Measurements from ENCODE around the gene TOPBP1.

The TOPBP1 gene

GRCh38 chr3:133606342-133606741 lies 55.4 kb downstream of the TOPBP1 start:
- DNase-seq, result no peak

GRCh38 chr3:133600572-133601081 lies 61.1 kb downstream of the TOPBP1 start:
- no peak for DNase-seq

- no peak for DNase-seq
Observed at GRCh38 chr3:133599280-133599679, 62.5 kb downstream of the TOPBP1 start.

- no peak for DNase-seq
Observed at GRCh38 chr3:133598405-133598804, 63.3 kb downstream of the TOPBP1 start.

- DNase-seq, result no peak
Observed at GRCh38 chr3:133595341-133595740, 66.4 kb downstream of the TOPBP1 start.

DNA sequence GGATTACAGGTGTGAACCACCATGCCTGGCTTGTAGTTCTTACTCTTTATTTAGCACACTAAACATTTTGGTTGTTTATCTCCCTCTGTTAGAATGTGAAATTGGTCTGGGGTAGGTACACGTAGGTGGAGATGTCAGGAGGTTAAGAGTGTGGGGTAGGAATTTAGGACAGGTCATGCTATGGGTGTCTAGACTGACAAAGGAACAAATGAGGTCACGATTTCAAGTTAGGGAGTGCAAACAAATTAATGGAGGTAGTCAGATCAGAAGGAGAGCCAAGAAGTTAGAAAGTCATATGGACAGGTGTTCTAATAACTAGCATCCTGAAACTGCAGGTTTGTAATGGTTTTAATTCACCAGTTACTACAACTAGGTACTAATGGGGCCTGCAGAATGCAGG lies 68.5 kb downstream of the TOPBP1 start:
- no peak for DNase-seq

DNA sequence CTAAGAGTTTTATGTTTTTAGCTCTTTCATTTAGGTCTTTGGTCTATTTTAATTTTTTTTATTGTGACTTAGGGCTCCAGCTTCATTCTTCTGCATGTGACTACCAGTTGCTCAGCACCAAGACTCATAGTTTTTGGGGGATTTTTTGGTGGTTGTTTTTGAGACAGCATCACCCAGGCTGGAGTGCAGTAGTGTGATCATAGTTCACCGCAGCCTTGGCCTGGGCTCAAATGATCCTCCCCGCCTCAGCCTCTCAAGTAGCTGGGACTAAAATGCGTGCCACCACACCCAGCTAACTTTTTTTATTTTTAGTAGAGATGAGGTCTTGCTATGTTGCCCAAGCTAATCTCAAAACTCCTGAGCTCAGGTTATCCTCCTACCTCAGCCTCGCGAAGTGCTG lies 68.9 kb downstream of the TOPBP1 start:
- no peak for DNase-seq

DNA sequence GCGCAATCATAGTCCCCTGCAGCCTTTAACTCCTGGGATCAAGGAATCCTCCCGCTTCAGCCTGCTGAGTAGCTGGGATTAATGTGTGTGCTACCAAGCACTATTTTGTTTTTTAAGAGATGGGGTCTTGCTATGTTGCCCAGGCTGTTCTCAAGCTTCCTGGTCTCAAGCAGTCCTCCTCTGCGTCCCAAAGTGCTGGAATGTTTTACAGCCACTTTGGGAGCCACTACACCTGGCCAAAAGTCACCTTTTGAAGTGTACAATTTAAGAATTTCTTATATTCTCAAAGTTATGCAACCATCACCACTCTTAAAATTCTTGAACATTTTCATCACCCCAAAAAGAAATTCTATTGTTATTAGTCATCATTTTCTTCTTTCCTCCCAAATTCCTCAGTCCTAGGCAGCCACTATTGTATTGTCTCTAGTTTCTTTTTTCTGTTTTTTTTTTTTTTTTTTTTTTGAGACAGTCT lies 70.4 kb downstream of the TOPBP1 start:
- no peak for DNase-seq

DNA sequence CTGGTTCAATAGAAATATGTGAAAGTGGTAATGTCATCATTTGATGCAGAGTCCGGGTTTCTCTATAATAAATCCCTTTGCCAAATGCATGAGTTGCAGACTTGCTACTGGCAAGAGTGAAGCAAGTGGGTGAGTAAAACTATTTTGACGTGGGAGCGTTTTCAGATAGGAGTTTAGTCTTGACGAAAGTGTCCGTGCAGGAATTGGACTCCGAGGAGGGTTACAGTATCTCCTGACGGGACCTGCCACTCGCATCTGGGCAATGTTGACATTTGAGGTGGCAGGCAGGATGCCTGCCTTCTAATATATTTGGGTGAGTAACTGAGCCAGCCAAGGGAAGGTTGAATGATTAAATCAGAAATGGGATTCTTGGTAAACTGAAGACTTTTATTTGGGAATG lies 72.2 kb downstream of the TOPBP1 start:
- DNase-seq, result no peak

DNA sequence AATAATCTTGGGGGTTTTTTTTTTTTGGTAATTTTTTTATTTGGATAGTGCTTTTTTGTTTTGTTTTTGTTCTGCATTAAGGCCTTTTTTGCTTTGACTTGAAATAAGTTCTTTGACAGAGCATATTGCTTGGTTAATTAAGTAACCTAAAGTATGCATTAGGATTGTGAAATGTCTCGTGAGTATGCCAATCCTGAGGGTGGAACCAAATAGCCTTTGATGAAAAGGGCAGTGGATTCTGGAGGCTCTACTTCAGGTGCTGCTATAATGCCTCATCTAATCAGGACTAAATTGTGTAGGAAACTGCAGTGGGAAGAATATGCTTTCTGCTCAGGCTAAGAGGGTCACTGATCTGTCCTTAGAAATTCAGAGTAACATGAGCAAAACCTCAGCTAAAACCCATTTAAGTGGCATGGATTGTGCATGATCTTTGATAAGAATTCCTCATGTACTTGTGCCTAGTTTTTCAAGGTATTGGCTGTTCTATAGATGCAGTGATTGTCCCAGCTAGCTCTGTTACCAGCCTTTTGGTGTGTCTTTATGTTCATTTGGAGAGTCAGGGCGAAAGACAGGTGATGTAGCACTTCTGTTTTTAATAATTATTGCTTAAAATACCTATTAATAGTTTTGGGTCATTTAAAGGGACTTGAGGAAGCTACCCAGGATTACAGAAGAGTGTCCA lies 72.8 kb downstream of the TOPBP1 start:
- DNase-seq, result no peak

DNA sequence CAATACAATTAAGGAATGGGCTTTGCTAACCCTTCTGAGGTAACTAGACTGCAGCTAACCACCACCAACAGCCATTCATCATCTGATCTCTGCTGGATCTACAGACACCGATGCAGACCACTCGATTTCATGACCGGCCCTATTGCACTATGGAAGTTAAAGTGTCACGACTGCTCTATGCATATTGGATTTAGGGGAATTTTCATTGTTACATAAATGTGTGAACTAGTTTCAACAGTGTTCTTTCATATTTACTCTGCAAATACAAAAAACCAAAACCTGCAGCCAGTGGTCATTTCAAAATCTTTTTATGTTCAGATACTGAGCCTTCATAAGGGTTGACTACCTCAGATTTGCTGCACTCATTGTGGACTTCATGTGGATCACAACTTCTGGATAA lies 73.7 kb downstream of the TOPBP1 start:
- DNase-seq, result no peak

- no peak for DNase-seq
Observed at GRCh38 chr3:133583396-133583795, 78.3 kb downstream of the TOPBP1 start.

GRCh38 chr3:133578548-133579191 lies 83.1 kb downstream of the TOPBP1 start:
- no peak for DNase-seq

DNA sequence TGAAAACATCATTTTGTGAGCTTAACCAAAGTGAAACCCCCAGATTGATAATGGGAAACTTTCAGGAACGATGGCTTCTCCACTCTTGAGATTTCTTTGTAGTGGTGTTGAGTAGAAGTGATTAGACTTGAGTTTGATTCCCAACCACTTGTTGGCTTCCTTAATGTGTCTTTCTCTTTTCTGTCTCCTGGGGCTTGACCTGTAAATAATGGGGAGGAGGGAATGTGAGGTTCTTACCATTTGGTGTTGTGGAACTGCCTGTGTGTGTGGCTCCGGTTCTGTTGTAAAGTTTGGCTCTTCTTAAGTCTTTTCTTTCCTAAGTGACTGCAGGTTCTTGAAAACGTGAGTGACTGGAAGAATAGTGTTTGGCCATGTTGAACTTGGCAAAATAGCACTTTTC lies 85.6 kb downstream of the TOPBP1 start:
- DNase-seq, result peak in 1 of 2 donors; percentile 23

- DNase-seq, result peak; percentile 24 to 29
Observed at GRCh38 chr3:133575086-133575485, 86.7 kb downstream of the TOPBP1 start.

DNA sequence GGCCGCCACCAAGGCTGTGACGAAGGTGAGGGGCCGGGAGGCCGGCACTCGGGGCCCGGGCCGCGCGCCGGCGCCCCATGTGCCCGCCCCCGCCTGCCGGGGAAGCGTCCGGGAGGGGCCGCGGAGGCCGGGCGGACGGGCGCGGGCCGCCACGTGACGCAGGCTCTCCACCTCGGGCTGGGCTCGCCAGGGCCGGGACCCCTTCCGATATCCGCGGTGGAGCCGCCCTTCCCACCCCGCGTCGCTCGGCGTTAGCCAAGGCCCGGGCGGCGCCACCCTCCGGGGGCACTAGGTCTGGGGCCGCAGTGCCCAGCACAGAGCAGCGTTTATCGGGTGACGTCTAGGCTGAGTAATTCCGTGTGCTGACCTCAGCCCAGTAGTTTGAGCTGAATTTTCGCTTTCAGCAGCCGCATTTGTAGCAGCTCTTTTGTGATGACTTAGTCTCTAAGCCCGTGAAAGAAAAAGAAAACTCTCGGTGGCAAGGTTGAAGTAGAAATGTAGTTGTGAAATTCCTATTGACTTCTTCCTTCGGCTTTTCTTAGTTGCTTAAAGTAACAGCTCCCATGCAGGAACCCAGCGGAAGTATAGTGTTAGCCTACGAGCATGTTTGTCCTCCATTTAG lies 87.4 kb downstream of the TOPBP1 start:
- peak; percentile 71 to 79 for DNase-seq

DNA sequence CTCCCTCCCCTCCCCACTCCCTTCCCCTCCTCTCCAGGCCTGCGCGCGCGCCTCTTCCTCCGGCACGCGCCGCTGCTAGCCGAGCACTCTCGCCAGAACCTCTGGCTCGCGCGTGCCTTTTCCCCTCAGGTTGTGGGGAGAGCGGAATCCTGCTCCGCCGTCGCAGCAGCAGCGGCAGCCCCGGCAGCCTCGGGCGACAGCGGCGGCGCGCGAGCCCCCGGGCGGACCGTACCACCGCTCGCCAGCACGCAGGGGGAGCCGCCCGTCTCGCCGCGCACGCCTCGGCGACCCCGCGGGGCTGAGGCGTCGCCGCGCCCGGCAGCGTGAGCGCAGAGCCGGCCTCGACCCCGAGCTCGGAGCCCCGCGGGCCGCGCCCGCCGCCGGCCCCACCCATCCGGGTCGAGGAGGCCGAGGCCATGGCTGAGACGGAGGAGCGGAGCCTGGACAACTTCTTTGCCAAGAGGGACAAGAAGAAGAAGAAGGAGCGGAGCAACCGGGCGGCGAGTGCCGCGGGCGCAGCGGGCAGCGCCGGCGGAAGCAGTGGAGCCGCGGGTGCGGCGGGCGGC lies 88.0 kb downstream of the TOPBP1 start, which contains the start of gene CDV3:
Gene CDV3, plus strand, starts transcription at position 58 of the 566 bp plus-strand sequence. Its CDS starts 359 bp downstream, at position 417.
- no peak for DNase-seq

DNA sequence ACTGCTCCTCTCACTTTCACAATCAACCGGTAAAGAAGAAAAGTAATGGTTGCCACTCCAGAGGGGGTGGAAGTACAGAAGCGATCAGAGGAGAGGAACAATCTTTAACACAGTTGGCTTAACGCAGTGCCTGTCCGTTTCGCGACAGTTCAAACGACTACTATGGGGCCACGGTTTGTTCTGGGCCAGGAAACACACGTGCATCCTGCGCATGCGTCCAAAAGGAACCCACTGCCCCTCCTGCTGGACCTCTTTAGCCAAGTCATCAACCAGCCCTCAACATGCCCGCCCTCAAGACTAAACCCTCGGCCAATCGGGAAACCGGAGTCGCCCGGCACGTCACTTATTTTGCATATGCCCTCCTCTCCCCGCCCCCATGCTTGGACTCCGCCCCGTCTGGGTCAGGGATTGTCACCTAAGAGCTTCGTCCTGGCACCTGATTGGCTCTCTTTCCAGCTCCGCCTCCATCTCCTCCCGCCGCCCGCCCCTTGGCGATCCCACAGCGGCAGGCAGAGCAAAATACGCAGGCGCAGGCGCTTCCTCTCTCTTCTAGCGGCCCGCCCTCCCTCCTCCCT lies 88.6 kb downstream of the TOPBP1 start:
- peak; percentile 100 for DNase-seq

DNA sequence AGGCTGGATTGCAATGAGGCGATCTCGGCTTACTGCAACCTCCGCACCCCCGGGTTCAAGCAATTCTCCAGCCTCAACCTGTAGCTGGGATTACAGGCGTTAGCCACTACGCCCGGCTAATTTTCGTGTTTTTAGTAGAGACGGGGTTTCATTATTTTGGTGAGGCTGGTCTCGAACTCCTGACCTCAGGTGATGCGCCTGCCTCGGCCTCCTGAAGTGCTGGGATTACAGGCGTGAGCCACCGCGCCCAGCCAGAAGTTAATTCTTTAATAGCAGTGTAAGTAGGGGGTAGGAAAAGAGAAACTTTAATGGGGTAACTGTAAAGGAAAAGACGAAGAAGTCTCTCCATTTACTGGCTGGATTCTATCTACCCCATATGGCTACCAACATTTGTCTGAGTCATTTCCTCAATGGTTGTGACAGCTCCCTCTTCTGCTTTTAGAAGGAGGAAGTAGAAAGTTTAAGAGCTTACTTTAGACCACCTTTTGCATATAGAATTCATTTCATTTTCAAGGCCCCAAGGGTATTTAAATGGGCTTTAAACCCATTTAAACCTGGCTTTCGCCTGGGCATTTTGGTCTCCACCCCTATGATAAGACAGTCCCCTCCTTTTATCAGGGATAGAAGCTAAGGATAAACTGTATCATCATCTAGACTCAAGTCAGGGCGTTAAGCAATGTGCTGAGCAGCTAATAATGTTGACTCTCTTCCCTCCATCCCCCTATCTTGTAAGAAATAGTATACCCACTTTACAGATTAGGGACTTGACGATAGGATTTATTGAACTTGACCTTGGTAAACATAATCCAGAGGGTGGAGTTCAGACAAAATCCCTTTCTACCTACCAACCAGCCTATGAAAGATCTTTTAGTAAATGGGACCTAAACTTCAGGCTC lies 89.3 kb downstream of the TOPBP1 start:
- peak; percentile 81 to 91 for DNase-seq

DNA sequence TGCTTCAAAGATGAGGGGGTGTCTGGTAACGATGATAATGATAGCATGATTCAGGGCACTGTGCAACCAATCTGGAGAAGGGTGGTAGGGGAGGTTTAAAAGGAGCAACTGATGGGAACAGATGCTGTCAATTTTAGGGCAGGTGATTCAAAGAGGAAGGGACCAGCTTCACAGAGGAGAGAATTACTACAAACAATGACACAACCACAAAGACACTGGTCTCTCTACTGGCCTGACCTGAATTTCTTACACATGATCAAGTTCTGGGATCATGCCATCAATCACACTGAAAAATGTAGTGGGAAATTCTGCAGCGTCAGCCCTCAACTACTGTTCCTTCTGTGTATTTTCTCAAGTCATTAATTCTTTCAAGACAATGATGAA lies 90.8 kb downstream of the TOPBP1 start:
- DNase-seq, result peak; percentile 37 to 39

DNA sequence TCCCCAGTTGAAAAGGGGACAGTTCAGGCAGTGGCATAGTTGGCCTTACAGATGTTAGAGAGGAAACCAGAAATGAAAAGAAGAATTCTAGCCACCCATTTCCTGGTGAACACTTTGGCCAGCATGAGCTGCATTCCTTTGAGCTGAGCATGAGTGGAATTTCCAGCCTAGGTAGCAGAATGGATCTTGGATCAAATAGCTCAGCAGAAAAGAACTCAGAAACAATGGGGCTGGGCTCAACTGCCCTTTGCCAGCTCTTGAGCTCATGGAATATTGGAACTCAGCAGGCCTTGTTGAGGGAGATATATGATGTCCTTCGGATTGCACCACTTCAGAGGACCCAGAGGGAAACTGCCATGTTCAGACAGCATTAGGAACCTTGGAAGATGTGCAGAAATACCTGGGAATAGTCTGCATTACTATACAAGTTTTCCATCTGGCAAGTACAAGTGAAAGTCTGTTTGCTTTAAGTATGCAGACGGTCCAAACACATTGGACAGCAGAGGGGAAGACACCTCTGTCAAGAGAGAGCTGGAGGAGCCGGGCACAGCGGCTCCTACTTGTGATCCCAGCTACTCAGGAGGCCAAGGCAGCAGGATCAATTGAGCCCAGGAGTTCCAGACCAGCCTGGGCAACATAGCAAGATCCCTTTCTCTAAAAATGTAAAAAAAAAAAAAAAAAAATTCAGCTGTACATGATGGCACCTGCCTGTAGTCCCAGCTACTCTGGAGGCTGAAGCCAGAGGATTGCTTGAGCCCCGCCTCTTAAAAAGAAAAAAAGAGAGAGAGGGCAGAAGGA lies 91.4 kb downstream of the TOPBP1 start:
- no peak for DNase-seq

All from inflammatory macrophage (primary cell).